Measurements from ENCODE around the gene ZBTB11.
"Not testable (repeated sequence)": the region's sequence is repeated elsewhere in the genome, so short reads cannot be mapped to it uniquely, and the experiment has no call there.

The ZBTB11 gene

DNA sequence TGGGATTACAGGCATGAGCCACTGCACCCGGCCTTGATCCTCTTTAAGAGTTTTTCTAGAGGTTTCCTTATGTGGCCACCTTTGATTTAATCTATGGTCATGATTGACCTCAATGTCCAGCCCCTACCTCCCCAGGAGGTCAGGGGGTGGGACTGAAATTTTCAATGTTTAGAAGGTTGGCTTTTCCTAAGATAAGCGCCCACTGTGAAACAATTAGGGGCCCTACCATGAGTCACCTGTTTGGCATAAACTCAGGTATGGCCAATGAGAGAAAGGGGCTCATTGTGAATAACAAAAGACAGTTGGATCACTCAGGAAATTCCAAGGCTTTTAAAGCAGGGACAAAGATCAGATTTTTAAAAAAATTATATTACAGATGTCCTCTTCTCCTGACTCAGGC is 51.1 kb downstream of the ZBTB11 start:
- TF ChIP-seq, protein P1, sequence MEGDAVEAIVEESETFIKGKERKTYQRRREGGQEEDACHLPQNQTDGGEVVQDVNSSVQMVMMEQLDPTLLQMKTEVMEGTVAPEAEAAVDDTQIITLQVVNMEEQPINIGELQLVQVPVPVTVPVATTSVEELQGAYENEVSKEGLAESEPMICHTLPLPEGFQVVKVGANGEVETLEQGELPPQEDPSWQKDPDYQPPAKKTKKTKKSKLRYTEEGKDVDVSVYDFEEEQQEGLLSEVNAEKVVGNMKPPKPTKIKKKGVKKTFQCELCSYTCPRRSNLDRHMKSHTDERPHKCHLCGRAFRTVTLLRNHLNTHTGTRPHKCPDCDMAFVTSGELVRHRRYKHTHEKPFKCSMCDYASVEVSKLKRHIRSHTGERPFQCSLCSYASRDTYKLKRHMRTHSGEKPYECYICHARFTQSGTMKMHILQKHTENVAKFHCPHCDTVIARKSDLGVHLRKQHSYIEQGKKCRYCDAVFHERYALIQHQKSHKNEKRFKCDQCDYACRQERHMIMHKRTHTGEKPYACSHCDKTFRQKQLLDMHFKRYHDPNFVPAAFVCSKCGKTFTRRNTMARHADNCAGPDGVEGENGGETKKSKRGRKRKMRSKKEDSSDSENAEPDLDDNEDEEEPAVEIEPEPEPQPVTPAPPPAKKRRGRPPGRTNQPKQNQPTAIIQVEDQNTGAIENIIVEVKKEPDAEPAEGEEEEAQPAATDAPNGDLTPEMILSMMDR (IDR thresholded peaks at IDR 0.05; ENCODE audit: insufficient read depth, low read depth, low read length, missing control alignments): no peak
- H3K4me3 ChIP-seq (ENCODE audit: low read length): no peak overlapping the region
- DNase-seq (ENCODE audit: low read depth): no peak

DNA sequence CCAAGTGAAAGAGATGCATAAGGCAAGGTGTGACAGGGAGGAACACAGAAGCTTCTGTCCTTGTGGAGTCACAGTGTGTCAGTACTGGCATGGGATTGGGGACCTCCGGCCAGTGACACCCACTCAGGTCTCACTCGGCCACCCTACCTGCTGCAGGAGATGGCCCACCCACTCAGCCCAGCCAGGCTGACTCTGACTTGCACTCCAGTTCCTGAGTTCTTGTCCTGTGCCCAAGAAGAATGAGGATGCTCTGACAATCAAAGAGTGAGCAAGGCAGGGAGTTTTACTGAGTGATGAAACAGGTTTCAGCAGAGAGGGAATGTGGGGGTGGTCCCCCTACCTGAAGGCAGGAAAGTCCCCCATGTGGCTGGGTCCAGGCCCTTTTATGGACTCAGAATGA is 52.1 kb downstream of the ZBTB11 start:
- TF ChIP-seq, protein P1 (IDR thresholded peaks at IDR 0.05; ENCODE audit: insufficient read depth, low read depth, low read length, missing control alignments): no peak
- DNase-seq (ENCODE audit: low read depth): no peak
- no peak overlapping the region for H3K4me3 ChIP-seq (ENCODE audit: low read length)

GRCh38 chr3:101623656-101624055 is 53.3 kb downstream of the ZBTB11 start:
- TF ChIP-seq, protein P1 (IDR thresholded peaks at IDR 0.05; ENCODE audit: insufficient read depth, low read depth, low read length, missing control alignments): no peak
- H3K4me3 ChIP-seq (ENCODE audit: low read length): no peak overlapping the region
- DNase-seq (ENCODE audit: low read depth): no peak

- no peak overlapping the region for H3K4me3 ChIP-seq (ENCODE audit: low read length)
- DNase-seq (ENCODE audit: low read depth): no peak
- TF ChIP-seq, protein P1 (IDR thresholded peaks at IDR 0.05; ENCODE audit: insufficient read depth, low read depth, low read length, missing control alignments): no peak
Observed at GRCh38 chr3:101619734-101620133, 57.2 kb downstream of the ZBTB11 start.

DNA sequence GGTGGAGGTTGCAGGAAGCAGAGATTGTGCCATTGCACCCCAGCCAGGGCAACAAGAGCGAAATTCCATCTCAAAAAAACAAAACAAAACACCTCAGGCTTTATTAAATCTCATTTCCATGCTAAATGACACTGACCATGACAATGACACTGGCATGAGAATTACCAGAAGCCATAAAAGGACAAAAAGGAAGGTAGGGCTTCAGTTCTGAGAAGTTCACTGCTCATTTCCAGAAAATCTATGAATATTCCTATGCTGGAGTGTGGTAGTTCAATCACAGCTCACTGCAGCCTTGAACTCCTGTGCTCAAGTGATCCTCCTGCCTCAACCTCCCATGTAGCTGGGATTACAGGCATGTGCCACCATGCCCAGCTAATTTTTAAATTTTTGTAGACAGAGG is 58.2 kb downstream of the ZBTB11 start:
- no peak overlapping the region for H3K4me3 ChIP-seq (ENCODE audit: low read length)
- no peak for DNase-seq (ENCODE audit: low read depth)
- TF ChIP-seq, protein P1 (IDR thresholded peaks at IDR 0.05; ENCODE audit: insufficient read depth, low read depth, low read length, missing control alignments): no peak

GRCh38 chr3:101617478-101617877 is 59.5 kb downstream of the ZBTB11 start:
- TF ChIP-seq, protein P1 (IDR thresholded peaks at IDR 0.05; ENCODE audit: insufficient read depth, low read depth, low read length, missing control alignments): no peak
- no peak overlapping the region for H3K4me3 ChIP-seq (ENCODE audit: low read length)
- DNase-seq (ENCODE audit: low read depth): no peak

- TF ChIP-seq, protein P1 (IDR thresholded peaks at IDR 0.05; ENCODE audit: insufficient read depth, low read depth, low read length, missing control alignments): no peak
- no peak for DNase-seq (ENCODE audit: low read depth)
Observed at GRCh38 chr3:101615525-101615924, 61.4 kb downstream of the ZBTB11 start.

GRCh38 chr3:101613014-101613413 is 63.9 kb downstream of the ZBTB11 start:
- DNase-seq (ENCODE audit: low read depth); H3K4me3 ChIP-seq (ENCODE audit: low read length): not testable (repeated sequence)

More at GRCh38 chr3:101615525-101615924, 61.4 kb downstream of the ZBTB11 start:
- no peak overlapping the region for H3K4me3 ChIP-seq (ENCODE audit: low read length)
